Coronary artery (tissue), 2 donors: ENCODE data around the gene PLEKHJ1.

ENCODE experiments used
- DNase-seq: peaks from one replicate; pipeline ENCODE4 v3.0.0-alpha.2; 2017; ENCODE audit warnings: low spot score
- H3K27ac ChIP-seq, 2 donors: fragments of 200-600 bp; sonication (generic); one replicate each; pipeline ENCODE4 v1.5.1; 2016 to 2019
- H3K4me3 ChIP-seq: fragments of 200-600 bp; sonication (generic); 2 replicates; pipeline ENCODE4 v1.5.1; 2016; ENCODE audit warnings: mild to moderate bottlenecking, moderate library complexity
- CTCF ChIP-seq: fragments of 200-600 bp; sonication (generic); IDR thresholded peaks from one replicate; pipeline ENCODE4 v1.5.1; 2019; ENCODE audit warnings: antibody characterized with exemption

The PLEKHJ1 gene

GRCh38 chr19:2228157-2229030 is 7.7 kb downstream of the PLEKHJ1 start:
- Histone ChIP-seq H3K27ac (no peak overlapping the region), H3K4me3 (no peak overlapping the region)
- no peak for TF ChIP-seq CTCF
- DNase-seq = no peak

GRCh38 chr19:2227415-2228156 is 8.5 kb downstream of the PLEKHJ1 start:
- Histone ChIP-seq H3K27ac (no peak overlapping the region), H3K4me3 (no peak overlapping the region)
- no peak for TF ChIP-seq CTCF
- no peak for DNase-seq

- Histone ChIP-seq H3K27ac (no peak overlapping the region), H3K4me3 (no peak overlapping the region)
- DNase-seq = no peak
- TF ChIP-seq CTCF = no peak
These were observed 9.2 kb downstream of the PLEKHJ1 start for GRCh38 chr19:2226840-2227360.

- DNase-seq = no peak
- H3K4me3 ChIP-seq = no peak overlapping the region
- no peak for TF ChIP-seq CTCF
- no peak overlapping the region for H3K27ac ChIP-seq
These were observed 9.9 kb downstream of the PLEKHJ1 start for GRCh38 chr19:2226051-2226839.

GRCh38 chr19:2225415-2226050 is 10.6 kb downstream of the PLEKHJ1 start:
- no peak for TF ChIP-seq CTCF
- no peak for DNase-seq
- H3K4me3 ChIP-seq = no peak overlapping the region
- no peak overlapping the region for H3K27ac ChIP-seq

GRCh38 chr19:2224754-2225349 is 11.3 kb downstream of the PLEKHJ1 start:
- no peak for DNase-seq
- Histone ChIP-seq H3K27ac (no peak overlapping the region), H3K4me3 (no peak overlapping the region)
- no peak for TF ChIP-seq CTCF
